Nephron progenitor cell (in vitro differentiated cells): ENCODE results near the gene SH2D7.

ENCODE experiments used
- DNase-seq: peaks from one replicate; pipeline ENCODE4 v3.0.0; 2021
- H3K27ac Mint-ChIP-seq: 2 replicates; pipeline ENCODE4 v1.8.0; 2021; ENCODE audit warnings: mild to moderate bottlenecking, moderate library complexity, mixed read lengths
- H3K27me3 Mint-ChIP-seq: 2 replicates; pipeline ENCODE4 v1.8.0; 2021; ENCODE audit warnings: mild to moderate bottlenecking, low read depth, mixed read lengths; ENCODE audit not compliant: poor library complexity
- H3K36me3 Mint-ChIP-seq: 2 replicates; pipeline ENCODE4 v1.8.0; 2021; ENCODE audit warnings: low read depth, mixed read lengths
- H3K4me1 Mint-ChIP-seq: 2 replicates; pipeline ENCODE4 v1.8.0; 2021; ENCODE audit warnings: mixed read lengths
- H3K4me3 Mint-ChIP-seq: 2 replicates; pipeline ENCODE4 v1.8.0; 2021; ENCODE audit warnings: mild to moderate bottlenecking, moderate library complexity, mixed read lengths
- H3K9me3 Mint-ChIP-seq: 2 replicates; pipeline ENCODE4 v1.8.0; 2021; ENCODE audit warnings: mild to moderate bottlenecking, moderate library complexity, mixed read lengths
- CTCF ChIP-seq: fragments of 200-600 bp; sonication (generic); IDR thresholded peaks from 2 replicates; pipeline ENCODE4 v1.5.0; 2021; ENCODE audit warnings: antibody characterized with exemption

Gene SH2D7

GRCh38 chr15:78048628-78048920 is 43.8 kb upstream of the SH2D7 start:
- Mint-ChIP-seq H3K4me1 (peaks cover 58% of the 10 kb centered on the region), H3K36me3 (no peaks in the 10 kb centered on the region), H3K27ac (no peak overlapping the region), H3K4me3 (no peak overlapping the region), H3K9me3 (no peaks in the 10 kb centered on the region), H3K27me3 (no peaks in the 10 kb centered on the region)
- no peak for TF ChIP-seq CTCF
- no peak for DNase-seq

GRCh38 chr15:78049691-78050440 is 42.5 kb upstream of the SH2D7 start:
- Mint-ChIP-seq H3K9me3 (no peaks in the 10 kb centered on the region), H3K4me1 (peaks cover 58% of the 10 kb centered on the region), H3K27ac (no peak overlapping the region), H3K36me3 (no peaks in the 10 kb centered on the region), H3K4me3 (no peak overlapping the region), H3K27me3 (no peaks in the 10 kb centered on the region)
- TF ChIP-seq CTCF, result no peak
- no peak for DNase-seq

GRCh38 chr15:78050441-78050809 is 41.9 kb upstream of the SH2D7 start:
- Mint-ChIP-seq H3K27ac (no peak overlapping the region), H3K27me3 (no peaks in the 10 kb centered on the region), H3K9me3 (no peaks in the 10 kb centered on the region), H3K36me3 (no peaks in the 10 kb centered on the region), H3K4me3 (no peak overlapping the region), H3K4me1 (peaks cover 64% of the 10 kb centered on the region)
- no peak for DNase-seq
- no peak for TF ChIP-seq CTCF

- no peak for DNase-seq
- TF ChIP-seq CTCF, result no peak
- Mint-ChIP-seq H3K4me1 (peaks cover 68% of the 10 kb centered on the region), H3K4me3 (no peak overlapping the region), H3K36me3 (no peaks in the 10 kb centered on the region), H3K27ac (no peak overlapping the region), H3K27me3 (no peaks in the 10 kb centered on the region), H3K9me3 (no peaks in the 10 kb centered on the region)
These were observed 41.5 kb upstream of the SH2D7 start for GRCh38 chr15:78050826-78051225.

- no peaks in the 10 kb centered on the region for H3K27me3 Mint-ChIP-seq
- no peak overlapping the region for H3K4me3 Mint-ChIP-seq
- no peak for DNase-seq
- H3K9me3 Mint-ChIP-seq, result no peaks in the 10 kb centered on the region
- H3K4me1 Mint-ChIP-seq, result peaks cover 74% of the 10 kb centered on the region
- H3K27ac Mint-ChIP-seq, result peak overlapping the region; percentile 5
- H3K36me3 Mint-ChIP-seq, result no peaks in the 10 kb centered on the region
- no peak for TF ChIP-seq CTCF
These were observed 40.8 kb upstream of the SH2D7 start for GRCh38 chr15:78051596-78051995.

GRCh38 chr15:78052001-78052401 is 40.4 kb upstream of the SH2D7 start:
- peak overlapping the region; percentile 5 for H3K27ac Mint-ChIP-seq

More at GRCh38 chr15:78052001-78052401, 40.4 kb upstream of the SH2D7 start:
- no peak overlapping the region for H3K4me3 Mint-ChIP-seq
- DNase-seq, result no peak
- H3K36me3 Mint-ChIP-seq, result no peaks in the 10 kb centered on the region
- H3K4me1 Mint-ChIP-seq, result peaks cover 70% of the 10 kb centered on the region
- no peaks in the 10 kb centered on the region for H3K9me3 Mint-ChIP-seq
- H3K27me3 Mint-ChIP-seq, result no peaks in the 10 kb centered on the region
- TF ChIP-seq CTCF, result no peak
